Left lung (tissue), 10 donors: ENCODE measurements around the gene TGFBR3L. TPM values are rescaled to one million over a fixed set of nuclear protein-coding genes. Genes with fewer than 3 reads are reported as not detected.

Experiments used
- ATAC-seq: fragments of 200-7000 bp; cut with Tn5 transposase; one replicate; pipeline ENCODE4 v1.9.1; 2020; ENCODE audit warnings: moderate library complexity
- DNase-seq, 4 donors: peaks; one replicate each; pipeline ENCODE4 v3.0.0-alpha.2; 2013 to 2020
- H3K27ac ChIP-seq, 2 donors: fragments of 200-600 bp; sonication (generic) in 1 of 2; one replicate each; pipeline versions ENCODE4 v1.5.0 to v1.8.0; 2020 to 2021
- H3K27me3 ChIP-seq, 2 donors: fragments of 200-600 bp; sonication (generic) in 1 of 2; one replicate each; pipeline versions ENCODE4 v1.5.0 to v1.8.0; 2020 to 2021
- H3K36me3 ChIP-seq, 2 donors: fragments of 200-600 bp; sonication (generic) in 1 of 2; one replicate each; pipeline versions ENCODE4 v1.5.0 to v1.8.0; 2020 to 2021
- H3K4me1 ChIP-seq, 2 donors: fragments of 200-600 bp; one replicate each; pipeline ENCODE4 v1.8.0; 2021
- H3K4me3 ChIP-seq, 2 donors: fragments of 200-600 bp; sonication (generic) in 1 of 2; one replicate each; pipeline versions ENCODE4 v1.5.0 to v1.8.0; 2020 to 2021; ENCODE audit warnings: mild to moderate bottlenecking in 1 of 2
- H3K9me3 ChIP-seq, 2 donors: fragments of 200-600 bp; sonication (generic) in 1 of 2; one replicate each; pipeline versions ENCODE4 v1.5.0 to v1.8.0; 2020 to 2021
- intact Hi-C, 2 donors: fragments of 100-400 bp; cut with DNase I; formaldehyde crosslinking; loops; one replicate each; pipeline versions ENCODE4 v1.11.2 to v1.14.2; 2022
- polyA plus RNA-seq, 6 donors: library from polyadenylated mRNA; unstranded; fragments of 120-200 nt; gene quantifications; one replicate each; pipeline ENCODE4 v1.2.1, GENCODE V29; 2013; ENCODE audit not compliant: insufficient read length in 6 of 6
- total RNA-seq, 2 donors: library from RNA; stranded (reverse); fragmentation: NEBNext Ultra II Directional; extraction: Animal tissue kit (Norgen Biotek cat#: 25700); gene quantifications; one replicate each; pipeline ENCODE4 v1.2.1, GENCODE V29; 2021
- TF ChIP-seq, protein P1 (sequence below), 2 donors: fragments of 200-600 bp; sonication (generic) in 1 of 2; IDR thresholded peaks; one replicate each; pipeline versions ENCODE4 v1.5.0 to v1.8.0; 2021; ENCODE audit warnings: antibody characterized with exemption in 2 of 2
- donor health status: DM: no; HTN: yes; CAD: no.
- donor health status: DM: no; HTN: no; CAD: no.

Gene TGFBR3L
- total and polyA plus RNA-seq, 8 donors, result 0.11 to 0.55 (median 0.24) TPM; not detected in 2

DNA sequence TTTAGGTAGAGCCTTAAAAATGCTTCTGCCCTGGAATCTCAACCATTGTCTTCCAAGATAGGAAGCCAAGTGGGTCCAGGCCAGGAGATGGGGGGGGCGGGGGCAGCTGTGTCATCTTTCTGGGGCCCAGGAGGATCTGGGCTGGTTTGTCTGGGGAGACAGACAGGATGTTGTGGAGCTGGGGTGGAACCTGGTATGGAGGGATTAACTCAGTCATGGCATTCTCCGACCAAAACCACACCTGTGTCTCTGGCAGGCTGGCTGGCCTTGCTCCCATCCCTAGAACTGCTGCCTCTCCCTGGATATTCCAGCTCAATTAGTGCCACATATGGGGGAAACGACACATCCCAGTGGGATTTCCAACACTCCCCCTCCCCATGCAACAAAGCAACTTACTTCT, 13.7 kb upstream of the TGFBR3L start:
- Histone ChIP-seq H3K36me3 (peaks cover 0 to 7% of the 10 kb centered on the region in 2 donors), H3K4me1 (peaks cover 17 to 33% of the 10 kb centered on the region in 2 donors), H3K9me3 (no peaks in the 10 kb centered on the region), H3K27ac (no peak overlapping the region), H3K27me3 (peaks cover 0 to 5% of the 10 kb centered on the region in 2 donors), H3K4me3 (no peak overlapping the region)
- intact Hi-C loops, result no loop called here
- DNase-seq (no peak), ATAC-seq (no peak)
- TF ChIP-seq, protein P1, sequence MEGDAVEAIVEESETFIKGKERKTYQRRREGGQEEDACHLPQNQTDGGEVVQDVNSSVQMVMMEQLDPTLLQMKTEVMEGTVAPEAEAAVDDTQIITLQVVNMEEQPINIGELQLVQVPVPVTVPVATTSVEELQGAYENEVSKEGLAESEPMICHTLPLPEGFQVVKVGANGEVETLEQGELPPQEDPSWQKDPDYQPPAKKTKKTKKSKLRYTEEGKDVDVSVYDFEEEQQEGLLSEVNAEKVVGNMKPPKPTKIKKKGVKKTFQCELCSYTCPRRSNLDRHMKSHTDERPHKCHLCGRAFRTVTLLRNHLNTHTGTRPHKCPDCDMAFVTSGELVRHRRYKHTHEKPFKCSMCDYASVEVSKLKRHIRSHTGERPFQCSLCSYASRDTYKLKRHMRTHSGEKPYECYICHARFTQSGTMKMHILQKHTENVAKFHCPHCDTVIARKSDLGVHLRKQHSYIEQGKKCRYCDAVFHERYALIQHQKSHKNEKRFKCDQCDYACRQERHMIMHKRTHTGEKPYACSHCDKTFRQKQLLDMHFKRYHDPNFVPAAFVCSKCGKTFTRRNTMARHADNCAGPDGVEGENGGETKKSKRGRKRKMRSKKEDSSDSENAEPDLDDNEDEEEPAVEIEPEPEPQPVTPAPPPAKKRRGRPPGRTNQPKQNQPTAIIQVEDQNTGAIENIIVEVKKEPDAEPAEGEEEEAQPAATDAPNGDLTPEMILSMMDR (IDR thresholded peaks at IDR 0.05), result no peak

DNA sequence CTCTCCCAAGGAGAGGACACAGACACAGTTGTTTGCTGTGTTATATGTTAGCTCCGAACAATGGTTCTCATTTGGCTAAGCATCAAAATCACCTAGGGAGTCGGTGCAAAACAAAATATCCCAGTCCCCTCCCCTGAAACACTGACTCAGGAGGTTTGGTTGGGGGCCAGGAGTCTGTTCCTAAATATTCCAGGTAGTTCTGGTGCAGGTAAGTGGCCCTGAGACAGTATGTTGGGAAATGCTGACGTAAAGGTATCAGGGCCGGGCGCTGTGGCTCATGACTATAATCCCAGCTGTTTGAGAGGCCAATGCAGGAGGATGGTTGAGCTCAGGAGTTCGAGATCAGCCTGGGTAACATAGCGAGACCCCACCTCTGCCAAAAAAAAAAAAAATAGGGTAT, 13.3 kb upstream of the TGFBR3L start:
- H3K9me3 ChIP-seq, result no peaks in the 10 kb centered on the region

DNA sequence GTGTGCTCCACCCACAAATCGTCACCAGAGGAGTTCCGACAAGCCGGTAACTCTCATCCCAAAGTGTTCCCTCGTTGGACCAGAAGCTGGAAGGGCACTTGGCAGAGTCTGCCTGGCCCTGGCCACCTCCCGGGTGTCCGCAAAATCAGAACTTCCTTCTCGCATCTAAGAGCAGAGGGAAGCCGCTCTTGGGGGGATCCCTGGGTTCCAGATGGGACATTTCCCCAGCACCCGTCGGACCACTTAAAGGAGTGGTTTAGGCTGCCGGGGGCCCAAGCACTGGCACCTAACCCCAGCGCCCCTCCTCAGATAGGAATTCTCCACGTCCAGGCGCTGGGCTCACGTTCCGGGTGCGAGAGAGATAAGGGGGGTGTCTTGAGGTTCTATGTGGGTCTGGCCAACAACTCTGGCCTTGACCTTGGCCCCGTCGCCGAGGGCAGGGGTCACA, 11.8 kb upstream of the TGFBR3L start:
- no peaks in the 10 kb centered on the region for H3K9me3 ChIP-seq
- intact Hi-C loops, result no loop called here

More for the DNA sequence above, 13.3 kb upstream of the TGFBR3L start:
- Histone ChIP-seq H3K4me3 (no peak overlapping the region), H3K4me1 (peaks cover 17 to 36% of the 10 kb centered on the region in 2 donors), H3K27me3 (peaks cover 0 to 5% of the 10 kb centered on the region in 2 donors), H3K27ac (no peak overlapping the region), H3K36me3 (peaks cover 0 to 11% of the 10 kb centered on the region in 2 donors)
- ATAC-seq, result no peak
- intact Hi-C loops, result no loop called here
- TF ChIP-seq, protein P1 (IDR thresholded peaks at IDR 0.05), result no peak
- no peak for DNase-seq

DNA sequence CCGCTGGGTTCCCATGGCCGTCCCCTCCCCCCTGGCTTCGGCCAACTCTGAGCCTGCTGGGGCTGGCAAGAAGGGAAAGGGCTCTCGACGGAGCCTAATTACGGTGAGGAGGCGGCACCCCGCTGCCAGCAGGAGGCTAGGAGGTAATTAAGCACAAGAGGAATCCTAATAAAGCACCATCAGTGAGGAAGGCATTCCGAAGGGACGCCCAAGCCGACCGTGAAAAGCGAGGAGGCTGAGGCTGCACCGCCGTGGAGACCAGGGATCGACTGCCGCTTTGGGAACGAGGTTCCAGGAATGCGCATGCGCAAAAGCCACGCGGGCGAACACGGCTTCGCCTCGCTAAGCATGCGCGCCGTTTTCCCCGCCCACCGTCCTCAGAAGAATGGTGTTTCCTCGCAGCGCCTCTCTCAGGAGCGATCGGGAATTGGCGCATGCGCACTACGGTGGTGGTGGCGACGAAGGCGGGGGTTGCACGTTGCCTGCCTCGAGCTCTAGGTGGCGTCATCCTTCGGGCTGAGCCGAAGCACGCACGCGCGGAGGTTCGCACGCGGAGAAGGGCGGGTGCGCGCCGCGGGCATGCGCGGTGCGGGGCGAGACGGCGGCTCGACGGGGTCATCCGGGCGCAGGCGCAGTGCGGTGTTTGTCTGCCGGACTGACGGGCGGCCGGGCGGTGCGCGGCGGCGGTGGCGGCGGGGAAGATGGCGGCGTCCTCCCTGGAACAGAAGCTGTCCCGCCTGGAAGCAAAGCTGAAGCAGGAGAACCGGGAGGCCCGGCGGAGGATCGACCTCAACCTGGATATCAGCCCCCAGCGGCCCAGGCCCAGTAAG, 11.2 kb upstream of the TGFBR3L start, which contains the start of gene MAP2K7:
TSS of gene MAP2K7 (plus strand) at position 634 of the 830 bp plus-strand sequence. CDS start at position 702, 68 bp downstream.
- H3K27me3 ChIP-seq, result peaks cover 0 to 5% of the 10 kb centered on the region in 2 donors
- peaks cover 0 to 17% of the 10 kb centered on the region in 2 donors for H3K36me3 ChIP-seq
- DNase-seq, result peak; percentile 100
- intact Hi-C loops, result no loop called here
- TF ChIP-seq, protein P1 (IDR thresholded peaks at IDR 0.05), result peak; percentile 37 to 38
- peak; percentile 89 for ATAC-seq
- peaks cover 17 to 53% of the 10 kb centered on the region in 2 donors for H3K4me1 ChIP-seq
- H3K4me3 ChIP-seq, result peak within 1 kb of the TSS; percentile 74 to 87
- H3K27ac ChIP-seq, result peak within 1 kb of the TSS; percentile 85 to 88
- H3K9me3 ChIP-seq, result no peaks in the 10 kb centered on the region

More for the DNA sequence above, 11.8 kb upstream of the TGFBR3L start:
- Histone ChIP-seq H3K36me3 (peaks cover 0 to 17% of the 10 kb centered on the region in 2 donors), H3K4me3 (peak overlapping the region; percentile 50 to 87), H3K27ac (peak overlapping the region; percentile 85 to 88), H3K27me3 (peaks cover 0 to 5% of the 10 kb centered on the region in 2 donors), H3K4me1 (peaks cover 17 to 50% of the 10 kb centered on the region in 2 donors)
- DNase-seq (no peak), ATAC-seq (peak; percentile 49)
- TF ChIP-seq, protein P1 (IDR thresholded peaks at IDR 0.05), result no peak
